Stimulated activated naive CD8-positive, alpha-beta T cell treated with anti-CD3 and anti-CD28 coated beads, Interleukin-15, amount 100 ng/mL, for 72 hours (primary cell): ENCODE results near the gene MTARC1.

Experiments
- ATAC-seq: fragments of 150-1000 bp; cut with Tn5 transposase; 2 replicates; pipeline ENCODE4 v1.10.0; 2021; ENCODE audit warnings: mild to moderate bottlenecking, moderate library complexity
- DNase-seq, 2 donors: peaks; one replicate each; pipeline ENCODE4 v3.0.0; 2021 to 2022
- H3K27ac Mint-ChIP-seq, 2 donors: one replicate each; pipeline ENCODE4 v1.8.0; 2022; ENCODE audit warnings: mild to moderate bottlenecking in 2 of 2, mixed read lengths in 2 of 2, moderate library complexity in 2 of 2
- H3K27me3 Mint-ChIP-seq: one replicate; pipeline ENCODE4 v1.8.0; 2022; ENCODE audit warnings: mixed read lengths
- H3K4me1 Mint-ChIP-seq: one replicate; pipeline ENCODE4 v1.8.0; 2022; ENCODE audit warnings: mild to moderate bottlenecking, mixed read lengths
- H3K4me3 Mint-ChIP-seq, 2 donors: one replicate each; pipeline ENCODE4 v1.8.0; 2022; ENCODE audit warnings: mild to moderate bottlenecking in 2 of 2, mixed read lengths in 2 of 2, moderate library complexity in 1 of 2
- H3K9me3 Mint-ChIP-seq, 2 donors: one replicate each; pipeline ENCODE4 v1.8.0; 2022; ENCODE audit warnings: mixed read lengths in 2 of 2

MTARC1 gene

DNA sequence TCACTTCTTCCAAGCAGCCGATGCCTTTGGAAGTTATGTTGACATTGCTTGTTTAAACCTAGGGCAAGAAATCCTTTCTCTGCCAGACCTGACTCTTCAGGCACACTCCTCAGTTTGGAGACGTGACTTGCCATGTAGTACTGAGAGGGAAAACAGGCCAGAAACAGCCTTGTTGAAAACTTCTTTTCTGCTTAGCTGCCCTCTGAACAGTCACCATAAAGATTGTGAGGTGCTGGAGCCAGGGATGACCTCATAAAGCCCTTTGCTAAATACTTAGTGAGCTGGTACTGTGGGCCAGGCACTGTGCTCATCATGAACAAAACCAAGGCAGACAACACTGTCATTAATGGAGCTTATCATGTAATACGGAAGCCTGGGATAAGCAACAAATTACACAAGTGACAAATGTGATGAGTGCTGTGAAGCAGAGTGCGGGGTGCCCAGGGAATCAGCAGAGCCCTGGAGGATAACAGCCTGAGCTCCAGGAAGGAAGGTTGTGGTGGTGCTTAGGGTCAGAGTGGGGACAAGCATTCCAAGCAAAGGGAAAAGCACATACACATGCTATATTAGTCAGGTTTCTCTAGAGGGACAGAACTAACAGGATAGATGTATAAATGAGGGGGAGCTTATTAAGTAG is 42.4 kb downstream of the MTARC1 start:
- no peak overlapping the region for H3K4me3 Mint-ChIP-seq

DNA sequence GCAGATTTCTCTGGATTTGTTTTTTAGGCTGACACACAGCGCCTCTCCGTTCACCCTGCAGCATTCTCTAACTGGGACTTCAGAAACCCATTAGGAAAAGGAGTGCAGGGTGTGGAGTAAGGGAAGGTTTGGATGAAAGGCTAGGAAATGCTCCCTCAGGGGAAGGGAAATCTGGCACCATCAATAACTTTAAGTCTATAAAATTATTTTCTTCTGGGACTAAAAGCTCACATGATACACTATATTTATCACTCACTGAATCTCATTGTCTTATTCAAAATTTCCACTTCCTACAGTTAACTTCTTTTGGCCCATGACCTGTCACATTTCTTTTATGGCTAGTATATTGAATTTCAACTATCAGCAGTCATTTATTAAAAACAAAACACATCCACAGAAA is 46.7 kb downstream of the MTARC1 start:
- ATAC-seq, result no peak

More for the DNA sequence above, 42.4 kb downstream of the MTARC1 start:
- no peak for ATAC-seq
- Mint-ChIP-seq H3K9me3 (no peaks in the 10 kb centered on the region), H3K4me1 (no peaks in the 10 kb centered on the region), H3K27me3 (peaks cover 25% of the 10 kb centered on the region), H3K27ac (no peak overlapping the region)
- no peak for DNase-seq

GRCh38 chr1:220834155-220834870 is 47.6 kb downstream of the MTARC1 start:
- Mint-ChIP-seq H3K4me1 (no peaks in the 10 kb centered on the region), H3K27ac (no peak overlapping the region), H3K4me3 (no peak overlapping the region), H3K9me3 (no peaks in the 10 kb centered on the region), H3K27me3 (peaks cover 12% of the 10 kb centered on the region)
- DNase-seq (no peak), ATAC-seq (no peak)

More for the DNA sequence above, 46.7 kb downstream of the MTARC1 start:
- no peaks in the 10 kb centered on the region for H3K9me3 Mint-ChIP-seq
- peaks cover 17% of the 10 kb centered on the region for H3K27me3 Mint-ChIP-seq
- no peak for DNase-seq
- peak overlapping the region in 1 of 2 donors; percentile 11 for H3K27ac Mint-ChIP-seq
- no peaks in the 10 kb centered on the region for H3K4me1 Mint-ChIP-seq
- H3K4me3 Mint-ChIP-seq, result no peak overlapping the region
